GM21723 (cell line): Measurements from ENCODE around the gene SCML2.
"Not testable (repeated sequence)": the region's sequence is repeated elsewhere in the genome, so short reads cannot be mapped to it uniquely, and the experiment has no call there.

Source experiments
- ATAC-seq: cut with Tn5 transposase; IDR thresholded peaks from one replicate; pipeline ENCODE4 v1.9.1; 2021; ENCODE audit warnings: mild to moderate bottlenecking, moderate library complexity; ENCODE audit not compliant: unreplicated experiment

SCML2 gene

GRCh38 chrX:18272222-18272621 lies 82.3 kb downstream of the SCML2 start:
- ATAC-seq = no peak

- no peak for ATAC-seq
Observed at GRCh38 chrX:18271725-18272124, 82.8 kb downstream of the SCML2 start.

GRCh38 chrX:18271309-18271708 lies 83.2 kb downstream of the SCML2 start:
- no peak for ATAC-seq

GRCh38 chrX:18255059-18255458 lies 99.4 kb downstream of the SCML2 start:
- ATAC-seq = no peak

- ATAC-seq = no peak
Observed at GRCh38 chrX:18252644-18253359, 101.7 kb downstream of the SCML2 start.

GRCh38 chrX:18229646-18230045 lies 124.8 kb downstream of the SCML2 start:
- not testable (repeated sequence) for ATAC-seq

- no peak for ATAC-seq
Observed at GRCh38 chrX:18228069-18228468, 126.4 kb downstream of the SCML2 start.

GRCh38 chrX:18227458-18227857 lies 127.0 kb downstream of the SCML2 start:
- no peak for ATAC-seq

DNA sequence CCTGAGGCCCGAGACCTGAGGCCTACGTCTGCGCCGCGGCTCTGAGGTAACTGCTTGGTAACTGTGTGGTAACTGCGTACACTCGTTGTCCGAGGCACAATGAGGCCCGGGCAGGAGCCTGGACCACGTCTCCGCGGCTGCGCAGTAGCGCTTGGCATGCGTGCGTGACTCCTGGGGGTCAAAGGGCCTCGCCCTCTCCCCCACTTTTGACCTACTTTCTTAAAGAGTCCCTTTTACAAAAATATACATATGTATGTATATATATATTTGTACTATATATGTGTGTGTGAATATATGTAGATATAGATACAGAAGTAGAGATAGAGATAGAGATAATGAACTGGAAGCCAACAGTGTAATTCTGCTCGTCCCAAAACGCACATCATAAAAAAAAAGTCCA lies 133.7 kb downstream of the SCML2 start, which contains the start of gene BEND2:
BEND2 (minus strand) TSS at position 101 of the 400 bp plus-strand sequence. CDS start 136 bp downstream, outside the sequence.
- no peak for ATAC-seq

GRCh38 chrX:18210470-18210869 lies 144.0 kb downstream of the SCML2 start:
- no peak for ATAC-seq

DNA sequence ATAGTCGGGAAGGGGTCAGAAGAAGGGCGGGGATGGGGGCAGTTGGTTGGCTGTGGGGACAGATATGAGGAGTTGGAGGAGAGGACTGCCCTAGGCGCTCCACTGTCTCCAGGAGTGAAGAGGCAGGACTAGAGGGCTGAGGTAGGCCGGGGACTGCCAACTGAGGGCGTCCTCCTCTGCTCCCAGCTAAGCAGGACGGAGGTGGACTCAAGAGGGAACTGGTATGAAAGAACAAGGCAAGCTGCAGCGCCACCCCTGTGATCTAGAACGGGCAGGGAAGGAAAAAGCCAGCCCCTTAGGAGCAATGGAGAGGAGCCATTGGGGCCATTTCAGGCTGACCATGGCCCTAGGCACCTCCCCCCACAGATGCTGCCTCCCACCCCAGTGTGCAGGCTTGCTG lies 147.8 kb downstream of the SCML2 start:
- ATAC-seq = no peak

GRCh38 chrX:18203631-18204030 lies 150.9 kb downstream of the SCML2 start:
- ATAC-seq = no peak

- ATAC-seq = no peak
Observed at GRCh38 chrX:18194688-18195087, 159.8 kb downstream of the SCML2 start.
